Tibial nerve (tissue), 3 donors: ENCODE results near the gene LTBP2.

ENCODE experiments used
- EP300 ChIP-seq, 2 donors: sonication (generic); formaldehyde crosslinking; IDR thresholded peaks; one replicate each; pipeline ENCODE4 v1.6.1; 2017; ENCODE audit warnings: antibody characterized with exemption in 2 of 2, mild to moderate bottlenecking in 1 of 2
- POLR2A ChIP-seq, 2 donors: fragments of 450-650 bp; IDR thresholded peaks; one replicate each; pipeline ENCODE4 v1.6.1; 2017; ENCODE audit warnings: antibody characterized with exemption in 2 of 2, mild to moderate bottlenecking in 2 of 2, moderate library complexity in 2 of 2

- no peak for TF ChIP-seq EP300 (IDR thresholded peaks at IDR 0.05)
- TF ChIP-seq POLR2A (IDR thresholded peaks at IDR 0.05), result no peak
These were observed 109.6 kb downstream of the LTBP2 start for GRCh38 chr14:74502236-74503019.
